ENCODE data around the gene DNM3. TPM values are rescaled to one million over a fixed set of nuclear protein-coding genes. Genes with fewer than 3 reads are reported as not detected.

Gene DNM3
- total RNA-seq, 3 donors from 2014 or later (not counting 1 experiment from before 2014, with no cell fraction given) = 2.5 to 3.3 (median 2.8) TPM

GRCh38 chr1:171805395-171806115 is 35.7 kb upstream of the DNM3 start:
- DNase-seq = peak; percentile 15 to 37
- H3K27ac Mint-ChIP-seq = peak overlapping the region; percentile 73 to 91
- intact Hi-C loops (cut with micrococcal nuclease) = loop anchor here (5.0 kb wide), 1 partner anchor 37 kb away; the partner anchor contains the start of gene DNM3

GRCh38 chr1:171807556-171807955 is 33.7 kb upstream of the DNM3 start:
- peaks cover 13% of the 10 kb centered on the region for H3K4me1 ChIP-seq (ENCODE audit: control insufficient read depth, insufficient read depth, low read length)
- intact Hi-C loops (cut with micrococcal nuclease) = loop anchor here (5.0 kb wide), 1 partner anchor 35 kb away; the partner anchor contains the start of gene DNM3
- H3K36me3 ChIP-seq (ENCODE audit: control insufficient read depth, insufficient read depth, low read length) = no peaks in the 10 kb centered on the region
- TF ChIP-seq CTCF (IDR thresholded peaks at IDR 0.05) = no peak
- Mint-ChIP-seq H3K4me3 (no peak overlapping the region), H3K27me3 (ENCODE audit: low read depth in 2 of 2) (no peaks in the 10 kb centered on the region), H3K9me3 (no peaks in the 10 kb centered on the region), H3K4me1 (peaks cover 20 to 22% of the 10 kb centered on the region in 2 donors), H3K36me3 (no peaks in the 10 kb centered on the region), H3K27ac (peak overlapping the region in 1 of 2 donors; percentile 29)
- no peaks in the 10 kb centered on the region for H3K27me3 ChIP-seq (ENCODE audit: control insufficient read depth, insufficient read depth, low read length)
- H3K27ac ChIP-seq (ENCODE audit: low read length) = no peak overlapping the region
- H3K4me3 ChIP-seq (ENCODE audit: low read length) = no peak overlapping the region
- H3K9me3 ChIP-seq (ENCODE audit: control insufficient read depth, insufficient read depth, low read length) = no peaks in the 10 kb centered on the region
- ATAC-seq (no peak), DNase-seq (no peak)
- WGBS (ENCODE audit: insufficient coverage) = 62% methylated on average over 4 of the region's 4 CpGs

More at GRCh38 chr1:171805395-171806115, 35.7 kb upstream of the DNM3 start:
- peak; percentile 87 to 93 (median 89) for ATAC-seq
- H3K4me3 Mint-ChIP-seq = peak overlapping the region; percentile 79
- H3K9me3 Mint-ChIP-seq = no peaks in the 10 kb centered on the region
- WGBS (ENCODE audit: insufficient coverage) = 28% methylated on average over 8 of the region's 9 CpGs
- TF ChIP-seq CTCF (IDR thresholded peaks at IDR 0.05) = no peak
- no peaks in the 10 kb centered on the region for H3K27me3 Mint-ChIP-seq (ENCODE audit: low read depth in 2 of 2)
- peaks cover 20 to 22% of the 10 kb centered on the region in 2 donors for H3K4me1 Mint-ChIP-seq
- no peaks in the 10 kb centered on the region for H3K36me3 Mint-ChIP-seq
- peaks cover 13% of the 10 kb centered on the region for H3K4me1 ChIP-seq (ENCODE audit: control insufficient read depth, insufficient read depth, low read length)
- peak overlapping the region; percentile 0 for H3K4me3 ChIP-seq (ENCODE audit: low read length)
- no peaks in the 10 kb centered on the region for H3K36me3 ChIP-seq (ENCODE audit: control insufficient read depth, insufficient read depth, low read length)
- no peaks in the 10 kb centered on the region for H3K27me3 ChIP-seq (ENCODE audit: control insufficient read depth, insufficient read depth, low read length)
- peak overlapping the region; percentile 64 for H3K27ac ChIP-seq (ENCODE audit: low read length)
- no peaks in the 10 kb centered on the region for H3K9me3 ChIP-seq (ENCODE audit: control insufficient read depth, insufficient read depth, low read length)

GRCh38 chr1:171809834-171810233 is 31.5 kb upstream of the DNM3 start:
- no peaks in the 10 kb centered on the region for H3K27me3 Mint-ChIP-seq (ENCODE audit: low read depth in 2 of 2)
- 81% methylated on average over 2 of the region's 2 CpGs for WGBS (ENCODE audit: insufficient coverage)
- no peak for ATAC-seq

More at GRCh38 chr1:171809834-171810233, 31.5 kb upstream of the DNM3 start:
- H3K36me3 ChIP-seq (ENCODE audit: control insufficient read depth, insufficient read depth, low read length) = no peaks in the 10 kb centered on the region
- peaks cover 13% of the 10 kb centered on the region for H3K4me1 ChIP-seq (ENCODE audit: control insufficient read depth, insufficient read depth, low read length)
- H3K27me3 ChIP-seq (ENCODE audit: control insufficient read depth, insufficient read depth, low read length) = no peaks in the 10 kb centered on the region
- no peak for DNase-seq
- H3K9me3 ChIP-seq (ENCODE audit: control insufficient read depth, insufficient read depth, low read length) = no peaks in the 10 kb centered on the region
- TF ChIP-seq CTCF (IDR thresholded peaks at IDR 0.05) = no peak
- Mint-ChIP-seq H3K9me3 (no peaks in the 10 kb centered on the region), H3K4me3 (no peak overlapping the region), H3K36me3 (no peaks in the 10 kb centered on the region), H3K27ac (no peak overlapping the region), H3K4me1 (peaks cover 17 to 20% of the 10 kb centered on the region in 2 donors)
- H3K27ac ChIP-seq (ENCODE audit: low read length) = no peak overlapping the region
- intact Hi-C loops (cut with micrococcal nuclease) = loop anchor here (5.0 kb wide), 1 partner anchor 32 kb away; the partner anchor contains the start of gene DNM3
- H3K4me3 ChIP-seq (ENCODE audit: low read length) = no peak overlapping the region
